Stimulated activated CD4-positive, alpha-beta T cell treated with anti-CD3 and anti-CD28 coated beads, Interleukin-2, amount 100 ng/mL, for 4 hours (primary cell): Measurements from ENCODE around the gene ITGB3.
"Not testable (repeated sequence)": the region's sequence is repeated elsewhere in the genome, so short reads cannot be mapped to it uniquely, and the experiment has no call there.

Experiments used
- DNase-seq: peaks from one replicate; pipeline ENCODE4 v3.0.0-alpha.2; 2020; ENCODE audit warnings: low read depth

Gene ITGB3

DNA sequence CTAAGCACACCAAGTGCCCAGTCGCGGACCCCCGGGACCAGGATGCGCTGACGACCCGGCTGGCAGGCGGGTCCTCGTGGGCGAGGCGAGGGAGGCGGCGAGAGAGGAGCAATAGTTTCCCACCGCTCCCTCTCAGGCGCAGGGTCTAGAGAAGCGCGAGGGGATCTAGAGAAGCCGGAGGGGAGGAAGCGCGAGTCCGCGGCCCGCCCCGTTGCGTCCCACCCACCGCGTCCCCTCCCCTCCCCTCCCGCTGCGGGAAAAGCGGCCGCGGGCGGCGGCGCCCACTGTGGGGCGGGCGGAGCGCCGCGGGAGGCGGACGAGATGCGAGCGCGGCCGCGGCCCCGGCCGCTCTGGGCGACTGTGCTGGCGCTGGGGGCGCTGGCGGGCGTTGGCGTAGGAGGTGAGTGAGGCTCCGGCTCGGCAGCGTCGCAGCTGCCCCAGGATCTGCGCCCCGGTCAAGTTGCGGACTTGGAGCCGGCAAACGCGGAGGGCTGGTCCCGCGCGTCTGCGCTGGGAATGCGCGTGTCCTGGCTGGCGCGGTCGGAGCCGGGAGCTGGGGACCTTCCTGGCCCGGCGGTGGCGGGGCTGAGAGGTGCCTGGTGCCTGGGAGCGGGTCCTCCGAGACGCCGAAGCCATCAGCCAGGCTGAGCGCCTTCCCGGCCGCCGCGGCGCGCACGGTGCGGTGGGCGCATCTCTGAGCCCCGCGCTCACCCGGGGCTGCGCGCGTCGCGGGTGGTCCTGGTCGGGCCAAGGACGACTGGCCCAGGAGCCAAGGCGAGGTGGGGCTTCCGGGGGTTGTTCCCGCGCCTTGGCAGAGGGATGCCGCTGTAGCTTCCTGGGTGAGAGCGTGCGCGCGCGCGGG is at the start of gene ITGB3:
TSS of gene ITGB3 (plus strand) at position 287 of the 862 bp plus-strand sequence. CDS start at position 322, 35 bp downstream.
- DNase-seq, result peak; percentile 35

GRCh38 chr17:47203984-47204721 is 49.5 kb upstream of the ITGB3 start:
- peak; percentile 29 for DNase-seq

DNA sequence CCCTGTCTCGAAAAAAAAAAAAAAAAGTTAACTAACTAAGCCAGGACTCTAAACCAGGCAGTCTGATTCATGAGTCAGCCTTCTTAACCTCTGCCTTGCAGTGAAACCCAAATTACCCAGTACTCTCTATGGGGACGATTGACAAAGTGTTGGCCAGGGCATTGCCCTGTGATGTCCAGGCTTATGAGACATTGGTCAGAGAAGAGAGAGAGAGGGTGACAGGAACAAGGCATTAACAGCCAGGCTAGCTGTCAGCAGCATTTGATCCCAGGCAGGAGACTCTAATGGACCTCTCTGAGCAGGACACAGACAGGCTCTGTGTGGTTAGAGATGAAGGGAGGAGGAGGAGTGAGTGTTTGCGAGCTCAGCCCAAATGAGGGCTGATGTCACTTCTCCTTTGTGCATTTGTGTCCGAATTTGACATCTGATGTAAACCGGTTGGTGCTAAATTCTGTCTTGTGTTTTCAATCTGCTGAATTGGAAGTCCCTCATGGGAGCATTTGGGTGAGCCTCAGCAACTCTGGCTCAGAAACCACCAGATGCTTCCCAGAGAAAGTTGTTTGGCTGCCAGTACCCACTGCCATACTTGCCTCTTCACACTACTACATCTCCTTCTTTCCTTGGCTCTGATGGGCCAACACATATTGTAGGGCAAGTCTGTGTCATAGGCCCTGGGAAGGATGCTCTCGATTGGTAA is 48.8 kb upstream of the ITGB3 start:
- DNase-seq, result no peak

DNA sequence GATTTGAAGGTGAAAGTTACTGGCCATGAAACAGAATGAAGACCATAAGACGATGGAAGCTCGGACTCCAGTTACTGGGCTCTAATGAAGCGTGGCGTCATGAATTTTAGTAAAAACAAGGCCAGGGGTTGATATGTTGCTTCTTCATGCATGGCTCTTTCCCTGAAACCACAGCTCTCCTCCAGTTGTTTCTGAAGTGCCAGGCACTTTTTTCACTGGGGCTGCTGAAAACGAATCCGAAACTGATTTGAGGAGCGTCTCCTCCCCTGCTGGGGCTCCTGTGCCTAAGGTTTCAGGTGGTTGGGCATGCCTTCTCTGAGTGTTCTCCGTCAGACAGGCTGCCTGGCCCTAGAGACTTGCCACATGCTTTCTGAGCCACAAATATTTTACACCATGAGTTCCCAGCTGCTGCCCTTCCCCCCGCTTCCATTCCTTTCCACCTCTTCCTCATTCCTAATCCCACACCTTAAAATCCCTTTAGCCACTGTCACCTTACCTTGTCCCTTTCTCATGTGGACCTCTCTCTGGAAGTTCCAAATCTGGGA is 48.1 kb upstream of the ITGB3 start:
- peak; percentile 57 for DNase-seq

GRCh38 chr17:47207143-47208067 is 46.2 kb upstream of the ITGB3 start:
- DNase-seq, result no peak

- no peak for DNase-seq
These were observed 44.7 kb upstream of the ITGB3 start, which contains the start of gene MYL4 for GRCh38 chr17:47208744-47209488. MYL4 (plus strand) TSS chr17:47209348; CDS start chr17:47209423, 75 bp downstream.

GRCh38 chr17:47209499-47209898 is 44.1 kb upstream of the ITGB3 start:
- no peak for DNase-seq

DNA sequence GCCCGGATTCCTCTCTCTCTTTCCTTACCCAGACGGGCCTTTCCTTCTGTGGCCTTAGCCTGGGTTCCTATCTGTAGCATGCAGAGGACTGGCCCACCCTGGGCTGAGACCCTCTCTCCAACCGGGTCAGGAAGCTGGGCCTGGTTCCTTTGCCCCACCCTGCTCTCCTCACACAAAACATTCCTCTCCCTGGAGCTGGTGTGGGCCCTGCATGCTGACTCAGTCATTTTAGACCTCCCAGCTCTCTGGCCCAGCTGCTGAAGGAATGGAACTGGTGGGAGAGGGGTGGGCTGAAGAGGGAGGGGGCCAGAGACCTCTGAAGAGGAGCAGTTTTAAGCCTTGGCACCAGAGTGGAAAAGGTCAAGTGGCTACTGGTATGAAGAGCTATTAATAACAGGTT is 43.5 kb upstream of the ITGB3 start:
- no peak for DNase-seq

DNA sequence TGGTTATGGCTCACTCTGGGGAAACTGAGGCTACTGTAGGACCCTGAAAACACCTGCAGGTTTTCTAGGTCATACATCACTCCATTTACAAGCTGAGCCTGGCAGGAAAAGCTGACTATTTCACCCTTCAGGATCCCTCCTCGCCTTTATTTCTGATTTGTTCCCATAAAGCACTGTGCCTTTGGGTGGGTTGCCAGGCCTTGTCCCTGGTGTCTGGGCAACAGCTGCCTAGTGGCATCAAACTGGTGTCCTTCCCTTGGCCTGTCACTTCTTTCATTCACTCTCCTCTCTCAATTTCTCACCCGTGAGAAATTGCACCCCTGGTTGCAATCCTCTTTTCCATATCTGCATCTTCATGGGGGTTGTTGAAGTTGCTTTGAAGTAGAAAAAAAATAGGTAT is 42.8 kb upstream of the ITGB3 start:
- no peak for DNase-seq

DNA sequence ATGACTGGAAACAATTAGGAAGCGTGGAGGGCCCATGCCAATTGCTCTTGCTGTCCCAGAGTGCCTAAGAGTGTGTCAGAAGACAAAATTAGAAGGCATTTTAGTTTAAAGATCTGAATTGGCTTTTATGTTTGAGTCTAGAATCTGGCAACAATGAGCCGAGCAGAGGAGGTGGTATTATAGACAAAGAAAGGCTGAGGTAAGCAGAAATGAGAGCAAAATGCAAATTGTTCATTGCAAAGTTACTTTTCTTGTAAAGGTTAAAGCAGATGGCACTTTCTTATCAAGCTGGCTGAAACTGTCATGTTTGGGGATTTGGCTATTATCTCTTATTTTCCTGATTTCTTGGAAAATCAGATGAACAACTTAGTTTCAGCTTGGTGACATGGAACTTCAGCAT is 41.2 kb upstream of the ITGB3 start:
- DNase-seq, result no peak

GRCh38 chr17:47213540-47213939 is 40.1 kb upstream of the ITGB3 start:
- no peak for DNase-seq

DNA sequence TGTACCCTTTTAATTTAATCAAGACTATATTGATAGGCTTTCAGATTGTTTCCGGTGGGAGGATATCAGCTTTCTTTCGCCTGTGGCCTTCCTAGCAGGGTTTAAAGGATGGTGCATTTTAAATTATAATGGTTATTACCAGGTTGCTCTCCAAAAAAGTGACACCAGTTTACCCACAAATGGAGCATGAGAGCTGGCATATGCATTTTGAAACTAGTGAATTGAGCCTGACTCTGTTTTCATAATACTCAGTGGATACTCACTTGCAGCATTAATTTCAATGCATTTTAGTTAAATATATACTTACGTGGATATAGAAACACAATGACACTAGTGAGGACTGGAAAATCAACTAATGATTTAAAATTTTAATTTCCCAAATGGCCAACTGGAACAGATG is 38.7 kb upstream of the ITGB3 start:
- no peak for DNase-seq

DNA sequence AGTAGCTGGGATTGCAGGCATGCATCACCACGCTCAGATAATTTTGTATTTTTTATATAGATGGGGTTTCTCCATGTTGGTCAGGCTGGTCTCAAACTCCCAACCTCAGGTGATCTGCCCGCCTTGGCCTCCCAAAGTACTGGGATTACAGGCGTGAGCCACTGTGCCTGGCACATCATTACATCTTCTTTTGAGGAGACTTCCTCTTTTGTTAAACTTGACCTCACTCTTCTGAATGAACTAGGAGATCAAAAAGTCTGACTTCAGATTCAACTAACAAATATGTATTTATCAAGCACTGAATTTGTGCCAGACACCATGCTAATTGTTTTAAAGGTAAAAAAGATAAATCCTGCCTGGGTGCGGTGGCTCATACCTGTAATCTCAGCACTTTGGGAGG is 36.8 kb upstream of the ITGB3 start:
- DNase-seq, result not testable (repeated sequence)

- not testable (repeated sequence) for DNase-seq
These were observed 36.3 kb upstream of the ITGB3 start for GRCh38 chr17:47217279-47217678.

GRCh38 chr17:47218896-47219430 is 34.7 kb upstream of the ITGB3 start:
- no peak for DNase-seq

- DNase-seq, result no peak
These were observed 33.8 kb upstream of the ITGB3 start for GRCh38 chr17:47219621-47220475.

DNA sequence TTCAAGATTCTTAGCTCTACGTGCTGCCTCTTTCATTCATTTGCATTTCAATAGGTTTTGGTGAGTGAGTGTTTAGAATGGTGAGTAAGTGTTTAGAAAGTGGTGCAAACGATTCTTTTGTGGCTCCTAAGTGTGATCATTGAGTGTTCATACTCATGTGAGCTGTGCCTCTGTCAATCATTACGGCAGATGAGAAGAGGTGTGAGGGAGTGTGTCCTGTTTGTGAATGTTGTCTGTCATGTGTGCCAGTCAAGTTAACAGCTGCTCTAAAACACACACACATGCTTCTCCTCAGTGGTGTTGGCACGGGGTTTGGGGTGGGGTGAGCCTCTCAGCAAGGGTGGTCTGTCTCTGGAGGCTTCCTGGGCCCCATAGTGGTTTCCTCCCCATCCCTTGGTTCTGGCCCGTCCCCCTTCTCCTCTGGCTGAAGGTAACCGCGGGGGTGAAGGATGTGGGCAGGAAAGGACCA is 33.1 kb upstream of the ITGB3 start:
- no peak for DNase-seq

- DNase-seq, result no peak
These were observed 32.5 kb upstream of the ITGB3 start for GRCh38 chr17:47221154-47221553.

- no peak for DNase-seq
These were observed 31.6 kb upstream of the ITGB3 start for GRCh38 chr17:47222047-47222446.
